Peyer's patch (tissue), 4 donors: ENCODE results near the gene TRIP10.

Experiments used
- CTCF ChIP-seq, 6 experiments: fragments of 450-650 bp in 4 of 6; fragments of 200-600 bp in 2 of 6; sonication (generic) in 1 of 6; IDR thresholded peaks; one replicate each; pipeline ENCODE4 v1.5.1; 2017 to 2019; ENCODE audit warnings: antibody characterized with exemption in 6 of 6, mild to moderate bottlenecking in 3 of 6, moderate library complexity in 1 of 6
- POLR2A ChIP-seq, 2 donors: fragments of 450-650 bp; IDR thresholded peaks; one replicate each; pipeline ENCODE4 v1.5.1; 2017; ENCODE audit warnings: antibody characterized with exemption in 2 of 2, mild to moderate bottlenecking in 2 of 2, moderate library complexity in 2 of 2

GRCh38 chr19:6743066-6743465 lies 3.6 kb downstream of the TRIP10 start:
- TF ChIP-seq CTCF (IDR thresholded peaks at IDR 0.05) (no peak), POLR2A (IDR thresholded peaks at IDR 0.05) (no peak)
